NCI-H146 (cell line): Measurements from ENCODE around the gene RFC4.

ENCODE experiments used
- DNase-seq: peaks from one replicate; lab custom pipeline; 2025; lab: John Stamatoyannopoulos, UW

The RFC4 gene

GRCh38 chr3:186743666-186744065 is 62.6 kb downstream of the RFC4 start:
- DNase-seq: no peak

GRCh38 chr3:186742618-186743380 is 63.5 kb downstream of the RFC4 start:
- DNase-seq: no peak
